ENCODE results near the gene UFD1. TPM values are rescaled to one million over a fixed set of nuclear protein-coding genes. Genes with fewer than 3 reads are reported as not detected.

UFD1 gene
- total and polyA plus RNA-seq, 9 of the 15 experiments (the other 6 are each of a cell fraction or from before 2014, with no cell fraction given), result 238 to 645 (median 363) TPM

GRCh38 chr22:19515654-19516377 is 36.8 kb upstream of the UFD1 start (continued):
- TF ChIP-seq ZBTB49 (CRISPR knock-in tag; IDR thresholded peaks at IDR 0.05; ENCODE audit: borderline replicate concordance) (no peak), SMARCA5 (IDR thresholded peaks at IDR 0.05) (peak; percentile 87), RCOR1 (IDR thresholded peaks at IDR 0.05; ENCODE audit: borderline replicate concordance in 1 of 2, low read depth in 2 of 2, low read length in 2 of 2) (peak; percentile 74 to 83), ZKSCAN1 (IDR thresholded peaks at IDR 0.05; ENCODE audit: low read depth, low read length) (peak; percentile 20; the same call in 1 of the 2 replicates), HDAC2 (IDR thresholded peaks at IDR 0.05) (0 out of 2 replicates have a peak, but pooled peaks have one; percentile 42), ZNF407 (IDR thresholded peaks at IDR 0.05; ENCODE audit: low read depth) (no peak), PBX2 (CRISPR knock-in tag; IDR thresholded peaks at IDR 0.05; ENCODE audit: low read depth) (no peak), PBX2 (tag; conservative IDR thresholded peaks at IDR 0.05; ENCODE audit: low read depth) (no peak), ZNF140 (CRISPR knock-in tag; IDR thresholded peaks at IDR 0.05) (no peak), ZNF146 (CRISPR knock-in tag; IDR thresholded peaks at IDR 0.05; ENCODE audit: unreplicated experiment) (no peak), IRF2 (CRISPR knock-in tag; IDR thresholded peaks at IDR 0.05) (peak; percentile 78; the same call in 1 of the 2 replicates)
